ENCODE measurements around the gene NAALADL2. TPM values are rescaled to one million over a fixed set of nuclear protein-coding genes. Genes with fewer than 3 reads are reported as not detected.
"Not testable (repeated sequence)": the region's sequence is repeated elsewhere in the genome, so short reads cannot be mapped to it uniquely, and the experiment has no call there.

NAALADL2 gene
- polyA plus RNA-seq, 4 donors, result 17.1 to 20.7 (median 18.0) TPM

- DNase-seq (ENCODE audit: low read depth in 4 of 4, low spot score in 2 of 4), result no peak
Measured at GRCh38 chr3:175398676-175399075, 539.5 kb downstream of the NAALADL2 start.

DNA sequence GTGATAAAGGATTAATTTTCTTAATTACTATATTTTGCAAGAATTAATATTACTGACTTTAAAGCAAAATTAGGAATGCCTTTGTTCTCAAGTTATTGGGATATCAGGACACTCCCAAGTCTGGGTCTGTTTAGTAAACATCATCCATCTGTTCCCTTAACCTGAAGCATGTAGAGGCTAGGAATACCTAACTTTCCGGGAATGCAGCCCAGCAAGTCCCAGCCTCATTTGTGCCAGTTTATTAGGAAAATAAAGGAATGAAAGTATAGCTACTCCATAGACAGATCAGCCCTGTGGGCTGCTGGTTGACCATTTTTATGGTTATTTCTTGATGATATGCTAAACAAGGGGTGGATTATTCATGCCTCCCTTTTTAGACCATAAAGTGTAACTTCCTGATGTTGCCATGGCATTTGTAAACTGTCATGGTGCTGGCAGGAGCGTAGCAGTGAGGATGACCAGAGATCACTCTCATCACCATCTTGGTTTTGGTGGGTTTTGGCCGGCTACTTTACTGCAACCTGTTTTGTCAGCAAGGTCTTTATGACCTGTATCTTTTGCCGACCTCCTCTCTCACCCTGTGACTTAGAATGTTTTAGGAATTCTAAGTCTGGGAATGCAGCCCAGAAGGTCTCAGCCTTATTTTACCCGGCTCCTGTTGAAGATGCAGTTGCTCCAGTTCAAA lies 540.2 kb downstream of the NAALADL2 start:
- DNase-seq (ENCODE audit: low read depth in 4 of 4, low spot score in 2 of 4), result no peak

DNA sequence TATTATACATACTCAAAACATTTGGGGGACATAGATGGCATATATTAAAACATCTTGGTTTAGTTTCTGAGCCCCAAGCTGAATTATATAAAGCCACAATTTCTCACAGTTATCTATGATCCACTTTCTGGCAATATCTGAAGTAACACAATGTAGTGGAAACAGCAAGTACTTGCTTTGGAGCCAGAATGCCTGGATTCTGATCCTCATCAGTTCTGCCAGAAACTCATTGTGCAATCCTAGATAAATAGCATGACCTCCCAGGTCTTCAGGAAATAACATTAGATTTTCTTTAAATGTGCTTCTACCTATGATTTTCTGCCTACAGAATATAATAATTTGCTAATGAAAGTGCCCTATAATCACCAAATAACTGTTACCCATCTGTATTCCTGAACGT lies 544.9 kb downstream of the NAALADL2 start:
- no peak for DNase-seq (ENCODE audit: low read depth in 4 of 4, low spot score in 2 of 4)

DNA sequence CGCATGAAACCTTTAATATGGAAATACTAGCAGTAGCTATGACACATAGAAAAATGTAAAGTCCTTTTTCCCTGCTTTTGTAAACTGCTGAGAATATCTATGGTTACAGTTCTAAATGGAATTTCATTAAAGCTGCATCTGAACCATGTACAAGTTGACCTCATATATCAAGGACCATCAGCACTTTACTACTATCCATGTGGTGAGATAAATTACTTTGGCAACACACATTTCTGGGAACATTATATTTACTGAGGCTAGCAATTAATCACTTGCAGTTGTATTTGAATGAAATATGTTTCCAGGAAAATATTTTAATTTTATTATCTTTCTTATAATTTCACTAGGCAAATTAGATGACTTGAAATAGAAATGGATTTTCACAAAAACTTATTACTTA lies 545.5 kb downstream of the NAALADL2 start:
- DNase-seq (ENCODE audit: low read depth in 4 of 4, low spot score in 2 of 4), result no peak

DNA sequence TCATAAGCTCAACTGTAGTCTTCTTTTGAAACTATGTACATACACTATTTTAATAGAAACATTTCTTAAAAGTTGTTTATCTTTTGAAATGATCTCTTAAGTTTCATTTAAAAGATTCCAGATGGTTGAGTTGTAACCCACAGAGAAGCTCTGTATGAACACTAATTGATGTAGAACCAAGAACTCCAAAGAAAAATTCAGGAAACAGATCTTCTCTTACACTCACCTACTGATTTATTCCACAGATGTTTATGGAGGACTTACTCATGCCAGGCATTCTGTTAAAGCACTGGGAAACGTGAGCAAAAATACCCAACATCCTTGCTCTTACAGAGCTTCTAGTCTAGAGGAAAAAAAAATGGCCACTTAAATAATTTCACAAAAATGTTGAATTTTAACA lies 551.1 kb downstream of the NAALADL2 start:
- DNase-seq (ENCODE audit: low read depth in 4 of 4, low spot score in 2 of 4), result no peak

GRCh38 chr3:175411405-175411804 lies 552.3 kb downstream of the NAALADL2 start:
- DNase-seq (ENCODE audit: low read depth in 4 of 4, low spot score in 2 of 4), result no peak

DNA sequence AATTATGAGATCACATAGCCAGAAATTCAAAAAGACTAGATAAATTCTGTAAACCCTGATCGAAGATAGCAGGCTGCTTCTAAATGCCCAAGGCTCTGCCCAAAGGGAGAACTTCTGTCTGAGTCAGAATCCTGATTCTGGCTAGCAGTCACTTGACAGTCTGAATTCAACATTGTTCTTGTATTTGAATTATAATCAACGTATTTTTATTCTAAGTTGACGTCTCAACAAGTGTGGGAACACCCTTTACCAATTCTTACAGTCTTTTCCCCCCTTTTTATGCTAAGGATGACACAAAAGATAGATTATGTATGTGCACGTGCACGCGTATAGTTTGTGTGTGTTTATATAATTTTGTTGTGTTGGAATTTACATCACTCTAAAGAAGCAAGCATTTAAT lies 552.8 kb downstream of the NAALADL2 start:
- DNase-seq (ENCODE audit: low read depth in 4 of 4, low spot score in 2 of 4), result no peak

GRCh38 chr3:175413926-175414325 lies 554.8 kb downstream of the NAALADL2 start:
- no peak for DNase-seq (ENCODE audit: low read depth in 4 of 4, low spot score in 2 of 4)

- DNase-seq (ENCODE audit: low read depth in 4 of 4, low spot score in 2 of 4), result no peak
Measured at GRCh38 chr3:175416600-175416999, 557.5 kb downstream of the NAALADL2 start.

GRCh38 chr3:175417426-175417825 lies 558.3 kb downstream of the NAALADL2 start:
- DNase-seq (ENCODE audit: low read depth in 4 of 4, low spot score in 2 of 4), result no peak

GRCh38 chr3:175421902-175422301 lies 562.8 kb downstream of the NAALADL2 start:
- DNase-seq (ENCODE audit: low read depth in 4 of 4, low spot score in 2 of 4), result no peak

DNA sequence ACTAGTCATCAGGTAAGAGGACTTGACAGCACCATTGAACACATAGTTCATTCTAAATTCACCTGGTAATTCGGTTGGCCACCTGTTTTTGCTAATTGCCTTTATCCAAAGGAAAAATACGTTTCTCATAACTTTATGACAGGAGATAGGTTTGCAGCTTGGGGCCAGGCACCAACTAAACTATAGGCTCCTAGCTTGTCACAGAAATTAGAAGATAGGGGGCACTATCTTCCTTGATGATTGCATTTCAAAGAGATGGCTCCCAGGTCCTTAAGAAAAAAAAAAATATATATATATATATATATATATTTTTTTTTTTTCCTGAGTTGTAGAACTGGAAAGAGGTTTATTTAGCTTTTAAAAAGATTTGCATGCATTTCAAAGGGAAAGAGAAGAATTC lies 563.6 kb downstream of the NAALADL2 start:
- no peak for DNase-seq (ENCODE audit: low read depth in 4 of 4, low spot score in 2 of 4)

GRCh38 chr3:175423848-175424247 lies 564.7 kb downstream of the NAALADL2 start:
- not testable (repeated sequence) for DNase-seq (ENCODE audit: low read depth in 4 of 4, low spot score in 2 of 4)

GRCh38 chr3:175426805-175427204 lies 567.7 kb downstream of the NAALADL2 start:
- DNase-seq (ENCODE audit: low read depth in 4 of 4, low spot score in 2 of 4), result no peak

- DNase-seq (ENCODE audit: low read depth in 4 of 4, low spot score in 2 of 4), result no peak
Measured at GRCh38 chr3:175428466-175428865, 569.3 kb downstream of the NAALADL2 start.

DNA sequence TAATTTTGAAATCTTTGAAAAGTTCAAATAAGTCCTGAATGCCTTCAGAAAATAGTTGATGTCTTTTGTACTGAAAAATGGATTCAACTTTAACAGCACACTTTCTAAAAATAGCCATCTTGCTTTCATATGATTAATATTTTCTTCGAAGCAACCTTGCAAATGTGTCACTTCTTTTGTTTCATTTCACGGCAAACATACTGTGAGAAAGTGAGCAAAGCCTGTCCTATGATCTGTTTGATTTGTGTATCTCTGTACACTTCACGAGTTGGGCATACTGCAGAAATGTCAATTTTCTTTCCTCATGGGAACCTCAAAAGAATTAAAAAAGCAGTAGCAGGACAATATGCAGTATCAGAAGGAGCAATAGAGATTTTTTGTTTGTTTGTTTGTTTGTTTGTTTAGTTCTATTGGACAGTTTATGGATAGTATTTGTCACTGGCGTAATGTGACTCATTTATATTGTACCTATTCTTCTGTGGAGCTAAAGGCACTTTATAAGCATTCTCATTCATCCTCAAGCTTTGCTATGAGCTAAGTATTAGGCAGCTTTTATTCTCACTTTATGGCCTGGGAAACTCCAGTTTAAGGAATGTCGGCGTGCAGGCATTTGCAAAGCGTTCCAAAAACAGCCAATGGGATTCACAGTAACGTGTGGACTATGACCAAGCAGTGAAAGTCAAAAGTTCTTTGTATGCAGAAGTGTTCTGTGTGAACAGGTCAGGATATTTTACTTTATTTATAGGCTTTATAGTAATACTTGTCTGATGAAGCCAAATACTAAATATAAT lies 572.0 kb downstream of the NAALADL2 start:
- no peak for DNase-seq (ENCODE audit: low read depth in 4 of 4, low spot score in 2 of 4)

DNA sequence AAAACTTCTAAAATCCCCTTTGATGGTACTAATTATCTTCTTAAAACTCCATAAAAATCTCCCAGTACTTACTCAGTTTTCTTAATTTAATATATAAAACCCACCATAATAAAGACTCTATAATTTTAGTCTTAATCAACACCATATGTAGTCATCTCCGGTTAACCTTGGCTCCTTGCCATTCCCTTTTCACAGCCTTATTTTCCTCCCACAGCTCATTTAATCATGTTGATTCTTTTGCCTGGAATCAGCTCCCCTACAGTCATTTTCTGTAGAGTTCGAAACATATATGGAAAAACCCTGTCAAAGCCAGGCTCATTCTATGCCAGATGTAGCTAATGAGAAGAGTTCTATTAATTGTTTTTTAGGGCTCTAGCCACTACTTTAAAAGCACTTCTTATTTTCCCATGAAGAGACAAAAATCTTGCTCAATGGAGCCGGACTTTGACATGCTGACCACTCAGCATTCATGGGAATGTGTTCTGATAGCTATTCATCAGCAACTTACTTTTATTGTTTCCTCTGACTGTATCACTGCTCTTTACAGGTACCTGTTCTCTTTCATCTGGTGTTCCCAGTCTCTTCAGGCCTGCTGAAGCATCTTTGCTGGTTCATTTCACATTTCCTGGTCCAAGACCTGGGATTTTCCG lies 573.4 kb downstream of the NAALADL2 start:
- DNase-seq (ENCODE audit: low read depth in 4 of 4, low spot score in 2 of 4), result no peak

- DNase-seq (ENCODE audit: low read depth in 4 of 4, low spot score in 2 of 4), result no peak
Measured at GRCh38 chr3:175433026-175433674, 574.0 kb downstream of the NAALADL2 start.

GRCh38 chr3:175434561-175434960 lies 575.4 kb downstream of the NAALADL2 start:
- no peak for DNase-seq (ENCODE audit: low read depth in 4 of 4, low spot score in 2 of 4)

DNA sequence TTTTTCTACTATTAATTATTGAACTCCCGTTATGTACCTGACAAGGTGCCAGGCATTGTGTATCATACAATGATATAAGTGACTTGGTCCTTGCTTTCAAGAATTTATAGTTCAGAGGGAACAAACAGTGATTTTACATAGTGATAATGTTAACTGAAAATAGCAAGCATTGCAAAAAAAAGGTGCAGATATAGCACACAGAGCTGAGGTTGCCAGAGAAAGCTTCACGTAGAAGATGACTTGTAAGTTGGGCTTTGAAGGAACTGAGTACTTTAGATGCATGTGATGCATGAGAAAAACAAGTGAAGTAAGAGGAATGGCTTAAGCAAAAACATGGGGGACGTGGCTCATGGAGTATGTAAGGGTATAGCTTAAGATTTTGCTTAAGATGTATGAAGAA lies 584.5 kb downstream of the NAALADL2 start:
- no peak for DNase-seq (ENCODE audit: low read depth in 4 of 4, low spot score in 2 of 4)

GRCh38 chr3:175445741-175446140 lies 586.6 kb downstream of the NAALADL2 start:
- DNase-seq (ENCODE audit: low read depth in 4 of 4, low spot score in 2 of 4), result no peak
